H1 (cell line): Measurements from ENCODE around the gene TMEM165. TPM values are rescaled to one million over a fixed set of nuclear protein-coding genes. Genes with fewer than 3 reads are reported as not detected.

Experiments
- FOSL1 ChIP-seq: IDR thresholded peaks from 2 replicates; pipeline ENCODE4 v1.6.1; 2011; ENCODE audit warnings: mild to moderate bottlenecking, low read depth, low read length, moderate library complexity; ENCODE audit not compliant: insufficient read depth
- KDM4A ChIP-seq: IDR thresholded peaks from one replicate; pipeline ENCODE4 v1.7.1; 2012; ENCODE audit warnings: low read depth, mild to moderate bottlenecking, moderate library complexity, low read length, inconsistent platforms; ENCODE audit not compliant: severe bottlenecking
- KDM5A ChIP-seq: fragments of 200-600 bp; IDR thresholded peaks from 2 replicates; pipeline ENCODE4 v1.7.1; 2012; ENCODE audit warnings: mild to moderate bottlenecking, low read length, inconsistent platforms, mixed read lengths
- POU5F1 ChIP-seq: IDR thresholded peaks from 2 replicates; pipeline ENCODE4 v1.6.1; 2011; ENCODE audit warnings: low read depth, mild to moderate bottlenecking, low read length, moderate library complexity
- TCF12 ChIP-seq: IDR thresholded peaks from 2 replicates; pipeline ENCODE4 v1.6.1; 2011; ENCODE audit warnings: low read depth, mild to moderate bottlenecking, low read length
- polyA plus RNA-seq, 7 experiments: library from polyadenylated mRNA; depleted of rRNA in 3 of 7; stranded (reverse) in 5 of 7; unstranded in 2 of 7; fragments of >200 nt in 5 of 7; fragments of 200-250 nt in 2 of 7; gene quantifications; 1 replicate in 5 of 7; 2 replicates in 1 of 7; 4 replicates in 1 of 7; pipeline versions ENCODE4 v1.2.1 to v1.2.3, GENCODE V29; 2011 to 2013; ENCODE audit warnings: missing spikeins in 2 of 7, mixed read lengths in 2 of 7
- total RNA-seq: library from RNA; stranded (reverse); fragmentation: NEBNext Ultra II Directional; extraction: Animal tissue kit (Norgen Biotek cat#: 25700); gene quantifications from 2 replicates; pipeline ENCODE4 v1.2.1, GENCODE V29; 2021
- TF ChIP-seq, protein P1 (sequence below): fragments of 300-600 bp; sonication (generic); IDR thresholded peaks from 2 replicates; pipeline ENCODE4 v1.7.1; 2012; ENCODE audit warnings: low read length, moderate library complexity, mild to moderate bottlenecking, inconsistent platforms; ENCODE audit not compliant: insufficient replicate concordance
- TF ChIP-seq, protein P2 (sequence below): IDR thresholded peaks from 2 replicates; pipeline ENCODE4 v1.6.1; 2012; ENCODE audit warnings: inconsistent platforms

TMEM165 gene
- total and polyA plus RNA-seq, 2 of the 8 experiments (the other 6 are each of a cell fraction or from before 2014, with no cell fraction given), result 85.5 to 125 TPM

DNA sequence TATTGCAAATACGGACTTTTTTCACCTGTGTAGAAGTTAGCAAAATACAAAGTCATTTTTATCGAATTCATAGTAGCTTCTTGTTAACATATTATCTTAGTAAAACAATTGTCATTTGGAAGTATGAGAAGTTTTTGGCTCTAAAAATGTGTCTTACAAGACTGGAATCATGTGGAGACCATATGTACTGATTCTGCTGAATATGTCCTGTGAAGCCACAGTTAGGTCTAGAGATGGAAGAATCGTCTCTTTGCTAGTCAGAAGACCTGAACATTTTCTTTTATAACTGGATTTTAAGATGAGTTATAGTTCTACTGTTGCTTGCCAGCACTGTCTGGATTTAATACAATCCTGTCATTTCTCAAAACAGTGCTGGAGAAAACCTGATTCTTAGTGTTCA lies 29.0 kb downstream of the TMEM165 start (continued):
- TF ChIP-seq, protein P1, sequence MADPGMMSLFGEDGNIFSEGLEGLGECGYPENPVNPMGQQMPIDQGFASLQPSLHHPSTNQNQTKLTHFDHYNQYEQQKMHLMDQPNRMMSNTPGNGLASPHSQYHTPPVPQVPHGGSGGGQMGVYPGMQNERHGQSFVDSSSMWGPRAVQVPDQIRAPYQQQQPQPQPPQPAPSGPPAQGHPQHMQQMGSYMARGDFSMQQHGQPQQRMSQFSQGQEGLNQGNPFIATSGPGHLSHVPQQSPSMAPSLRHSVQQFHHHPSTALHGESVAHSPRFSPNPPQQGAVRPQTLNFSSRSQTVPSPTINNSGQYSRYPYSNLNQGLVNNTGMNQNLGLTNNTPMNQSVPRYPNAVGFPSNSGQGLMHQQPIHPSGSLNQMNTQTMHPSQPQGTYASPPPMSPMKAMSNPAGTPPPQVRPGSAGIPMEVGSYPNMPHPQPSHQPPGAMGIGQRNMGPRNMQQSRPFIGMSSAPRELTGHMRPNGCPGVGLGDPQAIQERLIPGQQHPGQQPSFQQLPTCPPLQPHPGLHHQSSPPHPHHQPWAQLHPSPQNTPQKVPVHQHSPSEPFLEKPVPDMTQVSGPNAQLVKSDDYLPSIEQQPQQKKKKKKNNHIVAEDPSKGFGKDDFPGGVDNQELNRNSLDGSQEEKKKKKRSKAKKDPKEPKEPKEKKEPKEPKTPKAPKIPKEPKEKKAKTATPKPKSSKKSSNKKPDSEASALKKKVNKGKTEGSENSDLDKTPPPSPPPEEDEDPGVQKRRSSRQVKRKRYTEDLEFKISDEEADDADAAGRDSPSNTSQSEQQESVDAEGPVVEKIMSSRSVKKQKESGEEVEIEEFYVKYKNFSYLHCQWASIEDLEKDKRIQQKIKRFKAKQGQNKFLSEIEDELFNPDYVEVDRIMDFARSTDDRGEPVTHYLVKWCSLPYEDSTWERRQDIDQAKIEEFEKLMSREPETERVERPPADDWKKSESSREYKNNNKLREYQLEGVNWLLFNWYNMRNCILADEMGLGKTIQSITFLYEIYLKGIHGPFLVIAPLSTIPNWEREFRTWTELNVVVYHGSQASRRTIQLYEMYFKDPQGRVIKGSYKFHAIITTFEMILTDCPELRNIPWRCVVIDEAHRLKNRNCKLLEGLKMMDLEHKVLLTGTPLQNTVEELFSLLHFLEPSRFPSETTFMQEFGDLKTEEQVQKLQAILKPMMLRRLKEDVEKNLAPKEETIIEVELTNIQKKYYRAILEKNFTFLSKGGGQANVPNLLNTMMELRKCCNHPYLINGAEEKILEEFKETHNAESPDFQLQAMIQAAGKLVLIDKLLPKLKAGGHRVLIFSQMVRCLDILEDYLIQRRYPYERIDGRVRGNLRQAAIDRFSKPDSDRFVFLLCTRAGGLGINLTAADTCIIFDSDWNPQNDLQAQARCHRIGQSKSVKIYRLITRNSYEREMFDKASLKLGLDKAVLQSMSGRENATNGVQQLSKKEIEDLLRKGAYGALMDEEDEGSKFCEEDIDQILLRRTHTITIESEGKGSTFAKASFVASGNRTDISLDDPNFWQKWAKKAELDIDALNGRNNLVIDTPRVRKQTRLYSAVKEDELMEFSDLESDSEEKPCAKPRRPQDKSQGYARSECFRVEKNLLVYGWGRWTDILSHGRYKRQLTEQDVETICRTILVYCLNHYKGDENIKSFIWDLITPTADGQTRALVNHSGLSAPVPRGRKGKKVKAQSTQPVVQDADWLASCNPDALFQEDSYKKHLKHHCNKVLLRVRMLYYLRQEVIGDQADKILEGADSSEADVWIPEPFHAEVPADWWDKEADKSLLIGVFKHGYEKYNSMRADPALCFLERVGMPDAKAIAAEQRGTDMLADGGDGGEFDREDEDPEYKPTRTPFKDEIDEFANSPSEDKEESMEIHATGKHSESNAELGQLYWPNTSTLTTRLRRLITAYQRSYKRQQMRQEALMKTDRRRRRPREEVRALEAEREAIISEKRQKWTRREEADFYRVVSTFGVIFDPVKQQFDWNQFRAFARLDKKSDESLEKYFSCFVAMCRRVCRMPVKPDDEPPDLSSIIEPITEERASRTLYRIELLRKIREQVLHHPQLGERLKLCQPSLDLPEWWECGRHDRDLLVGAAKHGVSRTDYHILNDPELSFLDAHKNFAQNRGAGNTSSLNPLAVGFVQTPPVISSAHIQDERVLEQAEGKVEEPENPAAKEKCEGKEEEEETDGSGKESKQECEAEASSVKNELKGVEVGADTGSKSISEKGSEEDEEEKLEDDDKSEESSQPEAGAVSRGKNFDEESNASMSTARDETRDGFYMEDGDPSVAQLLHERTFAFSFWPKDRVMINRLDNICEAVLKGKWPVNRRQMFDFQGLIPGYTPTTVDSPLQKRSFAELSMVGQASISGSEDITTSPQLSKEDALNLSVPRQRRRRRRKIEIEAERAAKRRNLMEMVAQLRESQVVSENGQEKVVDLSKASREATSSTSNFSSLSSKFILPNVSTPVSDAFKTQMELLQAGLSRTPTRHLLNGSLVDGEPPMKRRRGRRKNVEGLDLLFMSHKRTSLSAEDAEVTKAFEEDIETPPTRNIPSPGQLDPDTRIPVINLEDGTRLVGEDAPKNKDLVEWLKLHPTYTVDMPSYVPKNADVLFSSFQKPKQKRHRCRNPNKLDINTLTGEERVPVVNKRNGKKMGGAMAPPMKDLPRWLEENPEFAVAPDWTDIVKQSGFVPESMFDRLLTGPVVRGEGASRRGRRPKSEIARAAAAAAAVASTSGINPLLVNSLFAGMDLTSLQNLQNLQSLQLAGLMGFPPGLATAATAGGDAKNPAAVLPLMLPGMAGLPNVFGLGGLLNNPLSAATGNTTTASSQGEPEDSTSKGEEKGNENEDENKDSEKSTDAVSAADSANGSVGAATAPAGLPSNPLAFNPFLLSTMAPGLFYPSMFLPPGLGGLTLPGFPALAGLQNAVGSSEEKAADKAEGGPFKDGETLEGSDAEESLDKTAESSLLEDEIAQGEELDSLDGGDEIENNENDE, result no peak
- TF ChIP-seq TCF12 (no peak), FOSL1 (no peak), POU5F1 (no peak), KDM5A (no peak), KDM4A (no peak)
- TF ChIP-seq, protein P2, sequence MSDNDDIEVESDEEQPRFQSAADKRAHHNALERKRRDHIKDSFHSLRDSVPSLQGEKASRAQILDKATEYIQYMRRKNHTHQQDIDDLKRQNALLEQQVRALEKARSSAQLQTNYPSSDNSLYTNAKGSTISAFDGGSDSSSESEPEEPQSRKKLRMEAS, result no peak
